GM12878 (cell line): ENCODE data around the gene EFTUD2. TPM values are rescaled to one million over a fixed set of nuclear protein-coding genes. Genes with fewer than 3 reads are reported as not detected.
A peak's percentile ranks its signal among the peaks of the same experiment; 100 is the strongest.

Experiments
- ATAC-seq: fragments of 200-7000 bp; cut with Tn5 transposase; 3 replicates; pipeline ENCODE4 v1.9.1; 2020; ENCODE audit warnings: mild to moderate bottlenecking, moderate library complexity
- BruUV-seq: library from RNA; stranded (reverse); fragments of 400-500 nt; replicated peaks from 2 replicates; lab custom pipeline; 2021; lab: Mats Ljungman, UMichigan
- CTCF ChIA-PET: fragments of 300-600 bp; sonication (Branson Sonifier 250); formaldehyde crosslinking; extraction: SDS; loops from one replicate; lab custom pipeline; 2021; ENCODE audit warnings: inconsistent platforms; lab: Yijun Ruan, JAX
- POLR2A ChIA-PET: fragments of 350-600 bp; formaldehyde crosslinking; extraction: SDS; loops from one replicate; lab custom pipeline; 2021; ENCODE audit warnings: inconsistent platforms; lab: Charles Lee
- RAD21 ChIA-PET: fragments of 300-600 bp; sonication (Branson Sonifier 250); formaldehyde crosslinking; loops from one replicate; lab custom pipeline; 2023; ENCODE audit warnings: antibody characterized with exemption; ENCODE audit not compliant: unreplicated experiment; lab: Charles Lee
- SMC1A ChIA-PET: fragments of 300-600 bp; sonication (Branson Sonifier 250); formaldehyde crosslinking; loops from one replicate; lab custom pipeline; 2023; ENCODE audit not compliant: unreplicated experiment, uncharacterized antibody; lab: Charles Lee
- DNase-seq: peaks from one replicate; pipeline ENCODE4 v3.0.0-alpha.2; 2011; ENCODE audit warnings: low read depth, low spot score
- FAIRE-seq: peaks from 3 replicates; lab custom pipeline; 2011; peaks lifted over from hg19 to GRCh38; lab: Jason Lieb, UNC
- H2AFZ ChIP-seq: 2 replicates; pipeline ENCODE4 v1.6.0; 2011; ENCODE audit warnings: low read depth, low read length, control low read depth; ENCODE audit not compliant: control insufficient read depth
- H3K27ac ChIP-seq: 2 replicates; pipeline ENCODE4 v1.5.1; 2011; ENCODE audit warnings: control low read depth; ENCODE audit not compliant: control insufficient read depth, insufficient read depth
- H3K27me3 ChIP-seq, 2 experiments: replicated peaks in 1 of 2; 2 replicates each; pipeline versions ENCODE4 v1.6.0 to v1.6.1; 2011; ENCODE audit warnings: low read length in 1 of 2; ENCODE audit not compliant: control insufficient read depth in 2 of 2, insufficient read depth in 2 of 2
- H3K36me3 ChIP-seq, 2 experiments: 2 replicates each; pipeline ENCODE4 v1.5.1; 2011; ENCODE audit warnings: low read length in 1 of 2; ENCODE audit not compliant: control insufficient read depth in 2 of 2, insufficient read depth in 2 of 2
- H3K4me1 ChIP-seq: 2 replicates; pipeline ENCODE4 v1.6.1; 2011; ENCODE audit warnings: mild to moderate bottlenecking, low read length, moderate library complexity, mixed read lengths; ENCODE audit not compliant: control insufficient read depth, insufficient read depth
- H3K4me2 ChIP-seq: 2 replicates; pipeline ENCODE4 v1.6.0; 2011; ENCODE audit warnings: control low read depth; ENCODE audit not compliant: control insufficient read depth, insufficient read depth
- H3K4me3 ChIP-seq: fragments of 200-600 bp; sonication (generic); 2 replicates; pipeline ENCODE4 v1.5.1; 2016
- H3K79me2 ChIP-seq: 2 replicates; pipeline ENCODE4 v1.6.0; 2011; ENCODE audit warnings: low read length; ENCODE audit not compliant: control insufficient read depth, insufficient read depth
- H3K9ac ChIP-seq: 2 replicates; pipeline ENCODE4 v1.8.0; 2011; ENCODE audit warnings: low read length, control low read depth, mixed read lengths; ENCODE audit not compliant: control insufficient read depth, insufficient read depth
- H3K9me3 ChIP-seq: replicated peaks from 3 replicates; pipeline ENCODE4 v1.5.1; 2011; ENCODE audit warnings: mild to moderate bottlenecking, low read length; ENCODE audit not compliant: control insufficient read depth, insufficient read depth
- H4K20me1 ChIP-seq: 2 replicates; pipeline ENCODE4 v1.6.0; 2011; ENCODE audit not compliant: control insufficient read depth, insufficient read depth
- FOS ChIP-seq: IDR thresholded peaks from 3 replicates; pipeline ENCODE4 v1.6.1; 2011; ENCODE audit warnings: borderline replicate concordance; ENCODE audit not compliant: insufficient read length; ENCODE audit errors: extremely low read depth
- FOXK2 ChIP-seq: fragments of 450-650 bp; IDR thresholded peaks from 2 replicates; pipeline ENCODE4 v1.6.1; 2017; ENCODE audit warnings: mild to moderate bottlenecking, moderate library complexity
- HDAC6 ChIP-seq: fragments of 200-600 bp; sonication (generic); IDR thresholded peaks from one replicate; pipeline ENCODE4 v1.8.0; 2017; ENCODE audit warnings: antibody characterized with exemption; ENCODE audit not compliant: unreplicated experiment
- MYB ChIP-seq: fragments of 150-350 bp; IDR thresholded peaks from 2 replicates; pipeline ENCODE4 v1.6.1; 2014; ENCODE audit warnings: mild to moderate bottlenecking, low read depth, low read length, borderline replicate concordance
- NFYB ChIP-seq: IDR thresholded peaks from 2 replicates; pipeline ENCODE4 v1.6.1; 2011; ENCODE audit warnings: low read depth, mild to moderate bottlenecking, low read length, improper control_type of control experiment, moderate library complexity; ENCODE audit not compliant: insufficient read depth
- NR2C2 ChIP-seq: IDR thresholded peaks from 2 replicates; pipeline ENCODE4 v1.6.1; 2011; ENCODE audit warnings: borderline replicate concordance, low read depth; ENCODE audit not compliant: control insufficient read depth, insufficient read length
- SKIL ChIP-seq: fragments of 450-650 bp; IDR thresholded peaks from 2 replicates; pipeline ENCODE4 v1.6.1; 2017; ENCODE audit warnings: mild to moderate bottlenecking, low read depth, inconsistent platforms; ENCODE audit not compliant: poor library complexity, severe bottlenecking
- SP1 ChIP-seq: IDR thresholded peaks from one replicate; pipeline ENCODE4 v1.6.1; 2011; ENCODE audit warnings: low read depth, low read length
- TCF7 ChIP-seq: IDR thresholded peaks from 2 replicates; pipeline ENCODE4 v1.6.1; 2014; ENCODE audit warnings: antibody characterized with exemption, borderline replicate concordance
- ZNF622 ChIP-seq: fragments of 450-650 bp; IDR thresholded peaks from 2 replicates; pipeline ENCODE4 v1.6.1; 2017; ENCODE audit warnings: mild to moderate bottlenecking, inconsistent platforms
- WGBS: methylation state at CpG from one replicate; pipeline ENCODE4 v1.1.6; 2016; ENCODE audit warnings: low lambda C conversion rate; ENCODE audit not compliant: insufficient replicate concordance, insufficient coverage; ENCODE audit errors: missing lambda C conversion rate; 5-methylcytosine and 5-hydroxymethylcytosine counted together
- in situ Hi-C: fragments of 300-500 bp; cut with MboI; formaldehyde crosslinking; loops from 9 replicates; pipeline ENCODE4 v1.14.3; 2018; ENCODE audit warnings: mixed read lengths
- intact Hi-C: fragments of 100-400 bp; cut with micrococcal nuclease; formaldehyde crosslinking; loops from one replicate; pipeline ENCODE4 v1.14.2; 2022; ENCODE audit not compliant: unreplicated experiment
- polyA plus RNA-seq, 11 experiments: library from polyadenylated mRNA; depleted of rRNA in 4 of 11; unstranded in 6 of 11; stranded (reverse) in 5 of 11; fragments of >200 nt; fragmentation: Nextera tagmentation in 4 of 11; fragmentation: Illumina TruSeq in 1 of 11; extraction: Ambion mirVana in 4 of 11; extraction: Trizol in 1 of 11; gene quantifications; 1 replicate in 1 of 11; 2 replicates in 10 of 11; pipeline versions ENCODE4 v1.2.1 to v1.2.3, GENCODE V29; 2011 to 2016; ENCODE audit warnings: inconsistent platforms in 2 of 11, missing spikeins in 2 of 11, low read depth in 1 of 11
- total RNA-seq, 4 experiments: library from RNA; depleted of rRNA in 3 of 4; stranded (reverse); fragments of >200 nt in 3 of 4; fragmentation: Illumina TruSeq in 1 of 4; extraction: Trizol in 1 of 4; gene quantifications; 2 replicates each; pipeline versions ENCODE4 v1.2.1 to v1.2.3, GENCODE V29; 2013 to 2021
- TF ChIP-seq, protein P1 (sequence below): IDR thresholded peaks from 2 replicates; pipeline ENCODE4 v1.6.1; 2011; ENCODE audit warnings: borderline replicate concordance, low read depth, mild to moderate bottlenecking, moderate library complexity, low read length; ENCODE audit not compliant: insufficient read depth, poor library complexity, severe bottlenecking
- TF ChIP-seq, protein P2 (sequence below): fragments of 150-350 bp; IDR thresholded peaks from 2 replicates; pipeline ENCODE4 v1.6.1; 2014; ENCODE audit warnings: mild to moderate bottlenecking, low read depth, low read length
- TF ChIP-seq, protein P3 (sequence below): fragments of 450-650 bp; formaldehyde crosslinking; IDR thresholded peaks from 2 replicates; pipeline ENCODE4 v1.4.0; 2022; ENCODE audit warnings: mild to moderate bottlenecking, moderate library complexity

Gene EFTUD2
- total and polyA plus RNA-seq, 10 of the 15 experiments (the other 5 are each of a cell fraction or from before 2014, with no cell fraction given): 33.0 to 198 (median 126) TPM

DNA sequence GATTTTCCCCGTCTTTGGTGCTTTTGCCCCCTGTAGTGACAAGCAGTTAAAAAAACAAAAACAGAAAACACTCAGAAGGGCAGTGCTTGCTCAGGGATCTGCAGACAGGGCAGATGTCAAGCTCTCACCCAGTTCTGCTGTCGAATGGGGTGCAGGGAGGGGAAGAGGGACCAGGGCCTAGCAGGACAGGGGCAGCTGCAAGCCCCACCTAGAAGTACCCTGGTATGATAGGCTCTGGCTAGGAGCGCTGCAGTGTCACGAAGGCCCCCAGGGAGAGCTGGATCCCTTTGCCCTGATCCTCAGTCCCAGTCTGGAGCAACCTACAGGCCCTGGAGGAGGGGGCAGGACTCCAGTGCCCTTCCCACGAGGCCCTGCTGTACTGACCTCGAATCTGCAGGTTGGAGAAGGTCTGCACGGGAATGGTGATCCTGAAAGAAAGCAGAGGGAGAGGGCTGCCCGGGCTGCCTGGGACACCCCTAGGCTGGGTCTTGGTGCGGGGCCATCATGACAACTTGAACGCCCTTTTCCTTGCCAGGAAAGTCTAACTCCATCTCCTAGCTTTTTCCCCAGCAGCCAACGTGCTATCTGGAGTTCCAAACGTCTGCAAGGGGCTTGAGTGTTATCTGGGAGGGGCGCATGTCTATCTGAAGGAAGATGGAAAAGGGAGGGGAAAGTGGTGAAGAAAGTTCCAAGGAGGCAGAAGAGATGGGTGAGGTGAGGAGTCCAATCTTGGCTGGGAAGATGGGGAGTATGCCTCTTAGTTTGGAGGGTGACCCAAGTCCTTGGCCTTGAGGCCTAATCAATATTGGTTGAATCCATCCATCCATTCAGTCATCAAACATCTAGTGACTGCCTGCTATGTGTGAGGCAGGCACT, 11.2 kb upstream of the EFTUD2 start:
- intact Hi-C loops: no loop called here
- Histone ChIP-seq H3K27ac (no peak overlapping the region), H2AFZ (peak overlapping the region; percentile 35; the same call in 1 of the 2 replicates), H3K9ac (no peak overlapping the region), H3K4me2 (no peak overlapping the region), H3K4me1 (peaks cover 9% of the 10 kb centered on the region), H3K9me3 (no peaks in the 10 kb centered on the region), H3K79me2 (no peaks in the 10 kb centered on the region), H3K36me3 (no peaks in the 10 kb centered on the region), H4K20me1 (no peaks in the 10 kb centered on the region), H3K4me3 (no peak overlapping the region), H3K27me3 (no peaks in the 10 kb centered on the region; a peak in 3 of 4 replicates)
- ChIA-PET RAD21 (interaction anchor here (1.1 kb wide), 1 partner anchor 9 kb away, joined by 3 read pairs; no protein-coding TSS in a partner anchor), CTCF (interaction anchor here (0.5 to 2.6 kb wide), 10 partner anchors 8 to 225 kb away, joined by 3 to 17 read pairs (median 6); partner anchors contain the start of gene ACBD4), POLR2A (interaction anchor here (0.5 to 1.0 kb wide), 2 partner anchors 11 to 474 kb away, joined by 3 read pairs; no protein-coding TSS in a partner anchor), SMC1A (interaction anchor here (0.7 to 2.6 kb wide), 2 partner anchors 10 to 287 kb away, joined by 3 to 12 read pairs; no protein-coding TSS in a partner anchor)
- no TSS peak for BruUV-seq
- in situ Hi-C loops: no loop called here
- DNase-seq: no peak
- no peak for ATAC-seq
- WGBS: 47% methylated on average over 13 of the region's 13 CpGs
- FAIRE-seq: no peak
- TF ChIP-seq, protein P1, sequence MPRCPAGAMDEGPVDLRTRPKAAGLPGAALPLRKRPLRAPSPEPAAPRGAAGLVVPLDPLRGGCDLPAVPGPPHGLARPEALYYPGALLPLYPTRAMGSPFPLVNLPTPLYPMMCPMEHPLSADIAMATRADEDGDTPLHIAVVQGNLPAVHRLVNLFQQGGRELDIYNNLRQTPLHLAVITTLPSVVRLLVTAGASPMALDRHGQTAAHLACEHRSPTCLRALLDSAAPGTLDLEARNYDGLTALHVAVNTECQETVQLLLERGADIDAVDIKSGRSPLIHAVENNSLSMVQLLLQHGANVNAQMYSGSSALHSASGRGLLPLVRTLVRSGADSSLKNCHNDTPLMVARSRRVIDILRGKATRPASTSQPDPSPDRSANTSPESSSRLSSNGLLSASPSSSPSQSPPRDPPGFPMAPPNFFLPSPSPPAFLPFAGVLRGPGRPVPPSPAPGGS: no peak
- no peak for TF ChIP-seq SKIL
- TF ChIP-seq HDAC6: no peak
- no peak for TF ChIP-seq SP1
- no peak for TF ChIP-seq NFYB
- TF ChIP-seq, protein P2, sequence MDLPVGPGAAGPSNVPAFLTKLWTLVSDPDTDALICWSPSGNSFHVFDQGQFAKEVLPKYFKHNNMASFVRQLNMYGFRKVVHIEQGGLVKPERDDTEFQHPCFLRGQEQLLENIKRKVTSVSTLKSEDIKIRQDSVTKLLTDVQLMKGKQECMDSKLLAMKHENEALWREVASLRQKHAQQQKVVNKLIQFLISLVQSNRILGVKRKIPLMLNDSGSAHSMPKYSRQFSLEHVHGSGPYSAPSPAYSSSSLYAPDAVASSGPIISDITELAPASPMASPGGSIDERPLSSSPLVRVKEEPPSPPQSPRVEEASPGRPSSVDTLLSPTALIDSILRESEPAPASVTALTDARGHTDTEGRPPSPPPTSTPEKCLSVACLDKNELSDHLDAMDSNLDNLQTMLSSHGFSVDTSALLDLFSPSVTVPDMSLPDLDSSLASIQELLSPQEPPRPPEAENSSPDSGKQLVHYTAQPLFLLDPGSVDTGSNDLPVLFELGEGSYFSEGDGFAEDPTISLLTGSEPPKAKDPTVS: no peak
- TF ChIP-seq FOXK2: no peak
- TF ChIP-seq ZNF622: no peak
- TF ChIP-seq, protein P3, sequence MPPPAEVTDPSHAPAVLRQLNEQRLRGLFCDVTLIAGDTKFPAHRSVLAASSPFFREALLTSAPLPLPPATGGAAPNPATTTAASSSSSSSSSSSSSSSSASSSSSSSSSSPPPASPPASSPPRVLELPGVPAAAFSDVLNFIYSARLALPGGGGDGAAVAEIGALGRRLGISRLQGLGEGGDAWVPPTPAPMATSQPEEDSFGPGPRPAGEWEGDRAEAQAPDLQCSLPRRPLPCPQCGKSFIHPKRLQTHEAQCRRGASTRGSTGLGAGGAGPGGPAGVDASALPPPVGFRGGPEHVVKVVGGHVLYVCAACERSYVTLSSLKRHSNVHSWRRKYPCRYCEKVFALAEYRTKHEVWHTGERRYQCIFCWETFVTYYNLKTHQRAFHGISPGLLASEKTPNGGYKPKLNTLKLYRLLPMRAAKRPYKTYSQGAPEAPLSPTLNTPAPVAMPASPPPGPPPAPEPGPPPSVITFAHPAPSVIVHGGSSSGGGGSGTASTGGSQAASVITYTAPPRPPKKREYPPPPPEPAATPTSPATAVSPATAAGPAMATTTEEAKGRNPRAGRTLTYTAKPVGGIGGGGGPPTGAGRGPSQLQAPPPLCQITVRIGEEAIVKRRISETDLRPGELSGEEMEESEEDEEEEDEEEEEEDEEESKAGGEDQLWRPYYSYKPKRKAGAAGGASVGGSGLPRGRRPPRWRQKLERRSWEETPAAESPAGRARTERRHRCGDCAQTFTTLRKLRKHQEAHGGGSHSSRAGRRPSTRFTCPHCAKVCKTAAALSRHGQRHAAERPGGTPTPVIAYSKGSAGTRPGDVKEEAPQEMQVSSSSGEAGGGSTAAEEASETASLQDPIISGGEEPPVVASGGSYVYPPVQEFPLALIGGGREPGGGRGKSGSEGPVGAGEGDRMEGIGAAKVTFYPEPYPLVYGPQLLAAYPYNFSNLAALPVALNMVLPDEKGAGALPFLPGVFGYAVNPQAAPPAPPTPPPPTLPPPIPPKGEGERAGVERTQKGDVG (CRISPR knock-in tag): no peak
- TF ChIP-seq TCF7: no peak
- no peak for TF ChIP-seq MYB
- no peak for TF ChIP-seq FOS
- no peak for TF ChIP-seq NR2C2
